Neuronal stem cell (in vitro differentiated cells): Measurements from ENCODE around the gene TBX19.

Experiments used
- DNase-seq: peaks from one replicate; pipeline ENCODE4 v3.0.0-alpha.2; 2013; ENCODE audit warnings: low spot score
- H2AFZ ChIP-seq: one replicate; pipeline ENCODE4 v1.6.1; 2013; ENCODE audit warnings: mild to moderate bottlenecking, low read length, inconsistent platforms
- H2AK5ac ChIP-seq: 2 replicates; pipeline ENCODE4 v1.6.1; 2013; ENCODE audit warnings: low read depth, mild to moderate bottlenecking, inconsistent platforms, low read length, moderate library complexity, mixed read lengths
- H2BK120ac ChIP-seq: 2 replicates; pipeline ENCODE4 v1.6.1; 2013; ENCODE audit warnings: low read depth, mild to moderate bottlenecking, inconsistent platforms, low read length, moderate library complexity, mixed read lengths
- H2BK12ac ChIP-seq: one replicate; pipeline ENCODE4 v1.6.1; 2013; ENCODE audit warnings: low read length, inconsistent platforms
- H2BK15ac ChIP-seq: 2 replicates; pipeline ENCODE4 v1.6.1; 2013; ENCODE audit warnings: mild to moderate bottlenecking, low read length, inconsistent platforms, mixed read lengths
- H2BK5ac ChIP-seq: one replicate; pipeline ENCODE4 v1.6.1; 2013; ENCODE audit warnings: inconsistent platforms, mild to moderate bottlenecking, low read length, moderate library complexity
- H3K14ac ChIP-seq: one replicate; pipeline ENCODE4 v1.6.1; 2013; ENCODE audit warnings: low read length, inconsistent platforms
- H3K18ac ChIP-seq: 2 replicates; pipeline ENCODE4 v1.6.1; 2013; ENCODE audit warnings: low read length, inconsistent platforms
- H3K23ac ChIP-seq: 2 replicates; pipeline ENCODE4 v1.6.1; 2013; ENCODE audit warnings: low read depth, mild to moderate bottlenecking, mixed read lengths, low read length, inconsistent platforms; ENCODE audit not compliant: poor library complexity
- H3K27ac ChIP-seq: replicated peaks from 3 replicates; pipeline ENCODE4 v1.5.1; 2013; ENCODE audit warnings: low read length, inconsistent platforms
- H3K27me3 ChIP-seq, 3 experiments: 2 replicates each; pipeline ENCODE4 v1.6.1; 2013; ENCODE audit warnings: low read length in 3 of 3, mild to moderate bottlenecking in 2 of 3, inconsistent platforms in 1 of 3, low read depth in 1 of 3, mixed read lengths in 1 of 3, moderate library complexity in 1 of 3; ENCODE audit not compliant: control insufficient read depth in 3 of 3, insufficient read depth in 3 of 3
- H3K36me3 ChIP-seq, 2 donors: replicated peaks in 1 of 2; 2 replicates each; pipeline ENCODE4 v1.6.1; 2013; ENCODE audit warnings: low read length in 2 of 2; ENCODE audit not compliant: control insufficient read depth in 2 of 2, insufficient read depth in 2 of 2
- H3K4ac ChIP-seq: 2 replicates; pipeline ENCODE4 v1.6.1; 2013; ENCODE audit warnings: inconsistent platforms, mild to moderate bottlenecking, low read length, moderate library complexity
- H3K4me1 ChIP-seq, 2 donors: 1 replicate in 1 of 2; 2 replicates in 1 of 2; pipeline ENCODE4 v1.6.1; 2013; ENCODE audit warnings: low read length in 2 of 2, low read depth in 1 of 2; ENCODE audit not compliant: control insufficient read depth in 2 of 2, insufficient read depth in 1 of 2
- H3K4me2 ChIP-seq: one replicate; pipeline ENCODE4 v1.6.1; 2013; ENCODE audit warnings: mild to moderate bottlenecking, low read length, inconsistent platforms; ENCODE audit not compliant: insufficient read depth, poor library complexity, severe bottlenecking
- H3K4me3 ChIP-seq, 2 donors: 2 replicates each; pipeline ENCODE4 v1.5.1; 2013; ENCODE audit warnings: low read length in 2 of 2, mild to moderate bottlenecking in 2 of 2, inconsistent platforms in 1 of 2, moderate library complexity in 1 of 2
- H3K79me1 ChIP-seq: one replicate; pipeline ENCODE4 v1.6.1; 2013; ENCODE audit warnings: low read depth, mild to moderate bottlenecking, inconsistent platforms, low read length, moderate library complexity
- H3K9ac ChIP-seq: one replicate; pipeline ENCODE4 v1.6.1; 2013; ENCODE audit warnings: mild to moderate bottlenecking, low read depth, low read length, inconsistent platforms; ENCODE audit not compliant: poor library complexity
- H3K9me3 ChIP-seq, 2 donors: replicated peaks in 1 of 2; 2 replicates each; pipeline versions ENCODE3 to v1.6.1; 2013; ENCODE audit warnings: low read length in 2 of 2, mild to moderate bottlenecking in 2 of 2, inconsistent platforms in 1 of 2, low read depth in 1 of 2, mixed read lengths in 1 of 2, moderate library complexity in 1 of 2; ENCODE audit not compliant: control insufficient read depth in 2 of 2, insufficient read depth in 1 of 2
- H4K8ac ChIP-seq: one replicate; pipeline ENCODE4 v1.6.1; 2013; ENCODE audit warnings: low read depth, mild to moderate bottlenecking, inconsistent platforms, low read length, moderate library complexity
- H4K91ac ChIP-seq: one replicate; pipeline ENCODE4 v1.6.1; 2013; ENCODE audit warnings: low read length, low read depth, mild to moderate bottlenecking, inconsistent platforms; ENCODE audit not compliant: poor library complexity
- WGBS, 2 donors: extraction: QIAGEN DNeasy Blood & Tissue Kit; methylation state at CpG; one replicate each; pipeline ENCODE4 v1.1.7; 2013; ENCODE audit warnings: missing lambda C conversion rate in 2 of 2, mixed read lengths in 1 of 2; ENCODE audit not compliant: insufficient read length in 2 of 2, insufficient replicate concordance in 1 of 2; ENCODE audit errors: extremely low coverage in 2 of 2; 5-methylcytosine and 5-hydroxymethylcytosine counted together

Gene TBX19

DNA sequence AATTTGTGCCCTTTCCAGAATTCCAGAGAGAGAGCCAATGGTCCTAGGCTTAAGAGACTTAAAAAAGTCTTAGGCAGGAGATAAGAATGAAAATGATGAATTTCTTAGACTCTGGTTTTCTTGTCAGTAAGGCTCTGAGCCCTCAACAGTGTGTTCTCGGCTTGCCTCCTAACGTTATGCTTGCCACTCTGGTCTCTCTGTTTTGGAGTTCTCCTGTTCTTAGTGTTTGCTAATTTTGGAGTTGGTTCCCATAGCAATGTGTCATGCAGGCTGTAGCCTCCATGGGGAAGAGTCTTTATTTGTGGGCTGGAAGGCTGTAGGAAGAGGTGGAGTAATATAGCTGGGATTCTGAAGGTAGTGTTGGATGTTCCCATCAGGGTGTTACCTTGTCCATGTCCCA, 19.9 kb downstream of the TBX19 start:
- no peak overlapping the region for H4K91ac ChIP-seq
- no peak overlapping the region for H2BK12ac ChIP-seq
- no peaks in the 10 kb centered on the region for H3K36me3 ChIP-seq
- H2BK5ac ChIP-seq, result no peak overlapping the region
- no peak overlapping the region for H3K4ac ChIP-seq
- no peak overlapping the region for H2AFZ ChIP-seq
- no peak overlapping the region for H2BK120ac ChIP-seq
- no peaks in the 10 kb centered on the region for H3K27me3 ChIP-seq
- no peak overlapping the region for H3K23ac ChIP-seq
- no peak overlapping the region for H3K4me3 ChIP-seq
- H3K9me3 ChIP-seq, result no peaks in the 10 kb centered on the region
- H2AK5ac ChIP-seq, result no peak overlapping the region
- no peak overlapping the region for H3K4me2 ChIP-seq
- no peak overlapping the region for H3K14ac ChIP-seq
- no peak overlapping the region for H3K27ac ChIP-seq
- no peak overlapping the region for H3K18ac ChIP-seq
- no peak for DNase-seq
- peaks cover 0 to 2% of the 10 kb centered on the region in 2 donors for H3K4me1 ChIP-seq
- no peaks in the 10 kb centered on the region for H3K79me1 ChIP-seq
- H3K9ac ChIP-seq, result no peak overlapping the region
- no peak overlapping the region for H4K8ac ChIP-seq
- no CpG with 5 or more reads among the region's 2 CpGs for WGBS, 2 donors
- H2BK15ac ChIP-seq, result no peak overlapping the region

DNA sequence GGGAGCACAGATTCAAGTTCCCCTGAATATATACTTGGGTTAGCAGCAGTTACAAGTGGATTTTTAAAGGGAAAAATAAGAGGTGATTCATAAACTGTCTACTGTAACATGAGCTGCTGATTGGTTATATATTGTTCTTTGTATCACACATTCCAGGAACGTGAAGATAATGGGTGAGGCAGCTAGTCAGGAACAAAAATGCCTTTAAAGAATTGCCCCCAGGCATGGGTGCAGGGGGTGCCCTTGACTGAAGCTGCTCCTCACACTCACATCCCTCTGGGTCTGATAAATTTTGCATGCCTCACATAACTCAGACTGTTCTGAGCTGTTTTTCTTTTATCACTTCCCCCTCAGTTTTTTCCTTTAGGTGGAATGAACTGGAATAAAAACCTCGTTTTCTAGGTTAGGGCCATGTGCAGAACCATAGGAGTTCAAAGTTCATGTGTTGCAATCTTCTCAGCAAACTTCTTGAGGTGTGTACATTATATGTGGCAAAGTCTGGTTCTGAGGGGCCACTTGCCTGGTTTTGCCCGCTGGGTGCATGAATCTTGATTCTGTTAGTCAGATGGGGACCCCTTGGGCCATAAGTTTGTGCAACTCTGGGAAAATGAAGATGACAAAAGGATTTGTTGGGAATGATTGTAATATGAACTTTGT, 21.1 kb downstream of the TBX19 start:
- Histone ChIP-seq H3K9ac (no peak overlapping the region), H3K18ac (no peak overlapping the region), H3K36me3 (no peaks in the 10 kb centered on the region), H3K4me3 (no peak overlapping the region), H3K27me3 (no peaks in the 10 kb centered on the region), H3K23ac (no peak overlapping the region), H2BK15ac (no peak overlapping the region), H2BK12ac (no peak overlapping the region), H4K91ac (no peak overlapping the region), H2AFZ (no peak overlapping the region), H2BK120ac (no peak overlapping the region), H3K4me2 (no peak overlapping the region), H3K14ac (no peak overlapping the region), H3K9me3 (no peaks in the 10 kb centered on the region), H2AK5ac (no peak overlapping the region), H3K4me1 (peaks cover 0 to 2% of the 10 kb centered on the region in 2 donors), H3K4ac (no peak overlapping the region), H3K79me1 (no peaks in the 10 kb centered on the region), H3K27ac (no peak overlapping the region), H2BK5ac (no peak overlapping the region), H4K8ac (no peak overlapping the region)
- WGBS, 2 donors, result no CpG with 5 or more reads among the region's 3 CpGs
- DNase-seq, result no peak

DNA sequence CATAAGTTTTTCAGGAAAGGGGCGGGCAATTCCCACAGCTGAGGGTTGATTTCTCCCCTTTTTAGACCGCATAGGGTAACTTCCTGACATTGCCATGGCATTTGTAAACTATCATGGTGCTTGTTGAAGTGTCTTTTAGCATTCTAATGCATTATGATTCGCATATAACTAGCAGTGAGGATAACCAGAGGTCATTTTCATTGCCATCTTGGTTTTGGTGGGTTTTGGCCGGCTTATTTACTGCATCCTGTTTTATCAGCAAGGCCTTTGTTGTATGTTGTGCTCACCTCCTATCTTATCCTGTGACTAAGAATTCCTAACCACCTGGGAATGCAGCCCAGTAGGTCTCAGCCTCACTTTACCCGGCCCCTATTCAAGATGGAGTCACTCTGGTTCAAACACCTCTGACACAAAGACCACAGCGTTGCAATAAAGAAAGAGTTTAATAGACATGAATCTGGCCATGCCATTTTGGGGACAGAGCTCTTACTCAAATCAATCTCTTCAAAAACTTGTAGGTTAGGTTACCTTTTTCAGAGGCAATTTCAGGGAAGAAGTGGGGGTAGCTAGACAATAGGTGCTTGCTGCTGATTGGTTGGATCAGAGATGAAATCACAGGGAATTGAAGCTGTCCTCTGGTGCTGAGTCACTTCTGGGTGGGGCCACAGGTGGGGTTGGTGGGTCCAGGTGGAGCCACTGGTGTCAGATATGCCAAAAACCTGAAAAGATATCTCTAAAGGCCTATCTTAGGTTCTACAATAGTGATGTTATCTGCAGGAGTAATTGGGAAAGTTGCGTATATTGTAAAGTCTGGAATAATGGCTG, 23.3 kb downstream of the TBX19 start:
- H3K18ac ChIP-seq, result no peak overlapping the region
- H2BK15ac ChIP-seq, result no peak overlapping the region
- no peaks in the 10 kb centered on the region for H3K79me1 ChIP-seq
- H3K4me2 ChIP-seq, result no peak overlapping the region
- WGBS, 2 donors, result no CpG with 5 or more reads among the region's 7 CpGs
- no peaks in the 10 kb centered on the region for H3K27me3 ChIP-seq
- H2BK12ac ChIP-seq, result no peak overlapping the region
- H3K27ac ChIP-seq, result no peak overlapping the region
- H4K8ac ChIP-seq, result no peak overlapping the region
- H2BK5ac ChIP-seq, result no peak overlapping the region
- no peaks in the 10 kb centered on the region for H3K36me3 ChIP-seq
- H3K4me1 ChIP-seq, result peaks cover 0 to 2% of the 10 kb centered on the region in 2 donors
- H3K23ac ChIP-seq, result no peak overlapping the region
- no peak overlapping the region for H3K4me3 ChIP-seq
- no peak overlapping the region for H3K4ac ChIP-seq
- H2AK5ac ChIP-seq, result no peak overlapping the region
- H3K14ac ChIP-seq, result no peak overlapping the region
- H3K9ac ChIP-seq, result no peak overlapping the region
- no peak for DNase-seq
- H2BK120ac ChIP-seq, result no peak overlapping the region
- H4K91ac ChIP-seq, result no peak overlapping the region
- H3K9me3 ChIP-seq, result no peaks in the 10 kb centered on the region
- H2AFZ ChIP-seq, result no peak overlapping the region

DNA sequence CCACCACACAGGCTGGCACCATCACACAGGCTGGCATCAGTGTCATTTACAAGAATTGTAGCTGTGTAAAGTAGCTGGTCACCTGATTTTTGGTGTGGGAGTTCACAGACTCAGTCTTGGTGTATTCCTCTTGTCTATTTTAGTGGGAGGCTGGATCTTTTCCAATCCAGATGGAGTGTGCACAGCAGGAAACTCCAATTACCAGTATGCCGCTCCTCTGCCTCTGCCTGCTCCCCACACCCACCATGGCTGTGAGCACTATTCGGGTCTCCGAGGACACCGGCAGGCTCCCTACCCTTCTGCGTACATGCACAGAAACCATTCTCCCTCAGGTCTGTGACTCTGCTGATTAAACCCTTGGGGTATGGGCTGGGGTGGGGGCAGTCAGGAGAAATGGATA, 24.2 kb downstream of the TBX19 start:
- Histone ChIP-seq H2BK15ac (no peak overlapping the region), H2BK120ac (no peak overlapping the region), H2AK5ac (no peak overlapping the region), H3K14ac (no peak overlapping the region), H2AFZ (no peak overlapping the region), H3K27ac (no peak overlapping the region), H3K4me1 (peaks cover 0 to 2% of the 10 kb centered on the region in 2 donors), H3K4me3 (no peak overlapping the region), H3K23ac (no peak overlapping the region), H3K79me1 (no peaks in the 10 kb centered on the region), H3K9ac (no peak overlapping the region), H3K36me3 (no peaks in the 10 kb centered on the region), H3K27me3 (no peaks in the 10 kb centered on the region), H2BK12ac (no peak overlapping the region), H4K91ac (no peak overlapping the region), H3K9me3 (no peaks in the 10 kb centered on the region), H4K8ac (no peak overlapping the region), H2BK5ac (no peak overlapping the region), H3K18ac (no peak overlapping the region), H3K4me2 (no peak overlapping the region), H3K4ac (no peak overlapping the region)
- no peak for DNase-seq
- WGBS, 2 donors, result no CpG with 5 or more reads among the region's 5 CpGs
